ENCODE results near the gene ARHGAP4. TPM values are rescaled to one million over a fixed set of nuclear protein-coding genes. Genes with fewer than 3 reads are reported as not detected.

Gene ARHGAP4
- total RNA-seq, 2 experiments from 2014 or later: 456 to 463 TPM

- Histone ChIP-seq H3K27ac (ENCODE audit: low read depth in 1 of 2, low read length in 2 of 2) (no peak overlapping the region), H3K4me3 (ENCODE audit: low read length) (no peak overlapping the region), H3K36me3 (ENCODE audit: insufficient read depth, low read length) (peaks cover 90% of the 10 kb centered on the region), H3K4me1 (ENCODE audit: insufficient read depth, low read length) (peaks cover 9% of the 10 kb centered on the region), H3K9me3 (ENCODE audit: control insufficient read depth in 1 of 2, insufficient read depth in 1 of 2, low read length in 2 of 2) (no peaks in the 10 kb centered on the region), H3K27me3 (ENCODE audit: control insufficient read depth in 1 of 2, insufficient read depth in 2 of 2, low read length in 2 of 2) (no peaks in the 10 kb centered on the region)
- H3K9me3 Mint-ChIP-seq: no peaks in the 10 kb centered on the region
- H3K36me3 Mint-ChIP-seq (ENCODE audit: low read depth): peaks cover 53% of the 10 kb centered on the region
- CTCF ChIA-PET: no interaction called here
- no peaks in the 10 kb centered on the region for H3K27me3 Mint-ChIP-seq
- H3K4me3 Mint-ChIP-seq: no peak overlapping the region
- no peak overlapping the region for H3K27ac Mint-ChIP-seq
- DNase-seq: no peak
- POLR2A ChIA-PET: no interaction called here
- intact Hi-C loops (cut with DNase I, micrococcal nuclease): no loop called here
- TF ChIP-seq, protein P1, sequence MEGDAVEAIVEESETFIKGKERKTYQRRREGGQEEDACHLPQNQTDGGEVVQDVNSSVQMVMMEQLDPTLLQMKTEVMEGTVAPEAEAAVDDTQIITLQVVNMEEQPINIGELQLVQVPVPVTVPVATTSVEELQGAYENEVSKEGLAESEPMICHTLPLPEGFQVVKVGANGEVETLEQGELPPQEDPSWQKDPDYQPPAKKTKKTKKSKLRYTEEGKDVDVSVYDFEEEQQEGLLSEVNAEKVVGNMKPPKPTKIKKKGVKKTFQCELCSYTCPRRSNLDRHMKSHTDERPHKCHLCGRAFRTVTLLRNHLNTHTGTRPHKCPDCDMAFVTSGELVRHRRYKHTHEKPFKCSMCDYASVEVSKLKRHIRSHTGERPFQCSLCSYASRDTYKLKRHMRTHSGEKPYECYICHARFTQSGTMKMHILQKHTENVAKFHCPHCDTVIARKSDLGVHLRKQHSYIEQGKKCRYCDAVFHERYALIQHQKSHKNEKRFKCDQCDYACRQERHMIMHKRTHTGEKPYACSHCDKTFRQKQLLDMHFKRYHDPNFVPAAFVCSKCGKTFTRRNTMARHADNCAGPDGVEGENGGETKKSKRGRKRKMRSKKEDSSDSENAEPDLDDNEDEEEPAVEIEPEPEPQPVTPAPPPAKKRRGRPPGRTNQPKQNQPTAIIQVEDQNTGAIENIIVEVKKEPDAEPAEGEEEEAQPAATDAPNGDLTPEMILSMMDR (IDR thresholded peaks at IDR 0.05): no peak
- peaks cover 4% of the 10 kb centered on the region for H3K4me1 Mint-ChIP-seq (ENCODE audit: low read depth)
- ATAC-seq (ENCODE audit: poor library complexity): no peak
These were observed 29.2 kb upstream of the ARHGAP4 start for GRCh38 chrX:153955228-153955732.

- Histone ChIP-seq H3K4me1 (ENCODE audit: insufficient read depth, low read length) (peaks cover 9% of the 10 kb centered on the region), H3K4me3 (ENCODE audit: low read length) (no peak overlapping the region), H3K27ac (ENCODE audit: low read depth in 1 of 2, low read length in 2 of 2) (no peak overlapping the region), H3K27me3 (ENCODE audit: control insufficient read depth in 1 of 2, insufficient read depth in 2 of 2, low read length in 2 of 2) (no peaks in the 10 kb centered on the region), H3K9me3 (ENCODE audit: control insufficient read depth in 1 of 2, insufficient read depth in 1 of 2, low read length in 2 of 2) (no peaks in the 10 kb centered on the region), H3K36me3 (ENCODE audit: insufficient read depth, low read length) (peaks cover 90% of the 10 kb centered on the region)
- CTCF ChIA-PET: no interaction called here
- TF ChIP-seq, protein P1 (IDR thresholded peaks at IDR 0.05): no peak
- POLR2A ChIA-PET: no interaction called here
- Mint-ChIP-seq H3K4me3 (no peak overlapping the region), H3K36me3 (ENCODE audit: low read depth) (peaks cover 52% of the 10 kb centered on the region), H3K27me3 (no peaks in the 10 kb centered on the region), H3K4me1 (ENCODE audit: low read depth) (peaks cover 4% of the 10 kb centered on the region), H3K9me3 (no peaks in the 10 kb centered on the region), H3K27ac (no peak overlapping the region)
- ATAC-seq (ENCODE audit: poor library complexity) (no peak), DNase-seq (peak in 1 of 14 experiments; percentile 26)
- intact Hi-C loops (cut with DNase I, micrococcal nuclease): loop anchor here in 1 of 2 experiments (5.0 kb wide), 1 partner anchor 267 kb away; the partner anchor contains the start of gene SLC6A8
These were observed 28.6 kb upstream of the ARHGAP4 start for GRCh38 chrX:153954558-153955227.

DNA sequence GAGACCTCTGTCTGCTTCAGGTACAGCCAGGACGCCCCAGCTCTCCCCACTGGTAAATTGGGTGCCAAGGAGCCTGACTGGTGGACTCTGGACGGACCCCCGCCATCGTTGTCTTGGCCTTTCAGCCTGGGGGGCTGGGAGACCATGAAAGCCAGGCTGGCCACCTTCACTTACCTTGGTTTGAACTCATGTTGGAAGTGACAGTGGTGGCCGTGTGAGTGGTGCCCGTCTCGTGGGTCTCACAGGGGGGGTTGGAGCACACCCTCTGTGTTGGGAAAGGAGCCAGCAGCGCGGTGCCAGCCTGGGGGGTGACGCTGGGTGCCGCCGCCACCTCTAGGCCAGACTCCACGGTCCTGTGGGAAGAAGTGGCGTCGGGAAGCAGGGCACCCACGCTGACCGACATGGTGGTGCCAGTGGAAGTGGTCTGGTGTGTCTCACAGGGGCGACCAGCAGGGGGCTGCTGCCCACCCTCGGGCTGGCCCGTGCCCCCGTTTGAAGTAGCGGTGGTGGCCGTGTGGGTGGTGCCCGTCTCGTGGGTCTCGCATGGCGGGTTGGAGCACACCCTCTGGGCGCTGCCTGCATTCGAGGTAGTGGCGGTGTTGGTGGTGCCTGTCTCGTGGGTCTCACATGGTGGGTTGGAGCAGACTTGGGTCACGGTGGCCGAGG is 28.0 kb upstream of the ARHGAP4 start:
- peaks cover 90% of the 10 kb centered on the region for H3K36me3 ChIP-seq (ENCODE audit: insufficient read depth, low read length)

More for the DNA sequence above, 28.0 kb upstream of the ARHGAP4 start:
- Mint-ChIP-seq H3K36me3 (ENCODE audit: low read depth) (peaks cover 56% of the 10 kb centered on the region), H3K4me3 (no peak overlapping the region), H3K27me3 (no peaks in the 10 kb centered on the region), H3K4me1 (ENCODE audit: low read depth) (peaks cover 4% of the 10 kb centered on the region), H3K9me3 (no peaks in the 10 kb centered on the region), H3K27ac (no peak overlapping the region)
- ChIA-PET CTCF (no interaction called here), POLR2A (interaction anchor here (1.1 kb wide), 1 partner anchor 9 kb away, joined by 3 read pairs; the partner anchor contains the start of gene RENBP)
- Histone ChIP-seq H3K27ac (ENCODE audit: low read depth in 1 of 2, low read length in 2 of 2) (no peak overlapping the region), H3K9me3 (ENCODE audit: control insufficient read depth in 1 of 2, insufficient read depth in 1 of 2, low read length in 2 of 2) (no peaks in the 10 kb centered on the region), H3K27me3 (ENCODE audit: control insufficient read depth in 1 of 2, insufficient read depth in 2 of 2, low read length in 2 of 2) (no peaks in the 10 kb centered on the region), H3K4me3 (ENCODE audit: low read length) (no peak overlapping the region), H3K4me1 (ENCODE audit: insufficient read depth, low read length) (peaks cover 12% of the 10 kb centered on the region)
- DNase-seq (peak in 1 of 14 experiments; percentile 31), ATAC-seq (ENCODE audit: poor library complexity) (no peak)
- intact Hi-C loops (cut with DNase I, micrococcal nuclease): loop anchor here (1.0 to 5.0 kb wide), 2 partner anchors 190 to 267 kb away; partner anchors contain the start of genes PLXNB3 (in 2 of the 2) and SLC6A8 (in 1 of the 2)
- TF ChIP-seq, protein P1 (IDR thresholded peaks at IDR 0.05): no peak

All from CD4-positive, alpha-beta T cell (primary cell).